Suprapubic skin (tissue), 4 donors: ENCODE data around the gene COX4I2. TPM values are rescaled to one million over a fixed set of nuclear protein-coding genes. Genes with fewer than 3 reads are reported as not detected.

Experiments
- DNase-seq, 2 donors: peaks; one replicate each; pipeline ENCODE4 v3.0.0-alpha.2; 2019; ENCODE audit warnings: low spot score in 2 of 2
- H3K27ac ChIP-seq: fragments of 200-600 bp; sonication (generic); one replicate; pipeline ENCODE4 v1.5.1; 2019
- H3K27me3 ChIP-seq: fragments of 200-600 bp; sonication (generic); one replicate; pipeline ENCODE4 v1.5.1; 2019
- H3K36me3 ChIP-seq: fragments of 200-600 bp; sonication (generic); one replicate; pipeline ENCODE4 v1.5.1; 2019
- H3K4me1 ChIP-seq: fragments of 200-600 bp; sonication (generic); one replicate; pipeline ENCODE4 v1.5.1; 2019
- H3K4me3 ChIP-seq: fragments of 200-600 bp; sonication (generic); one replicate; pipeline ENCODE4 v1.5.1; 2019; ENCODE audit warnings: mild to moderate bottlenecking
- H3K9me3 ChIP-seq: fragments of 200-600 bp; sonication (generic); one replicate; pipeline ENCODE4 v1.5.1; 2019
- CTCF ChIP-seq, 2 donors: fragments of 200-600 bp in 1 of 2; fragments of 450-650 bp in 1 of 2; sonication (generic) in 1 of 2; IDR thresholded peaks; one replicate each; pipeline ENCODE4 v1.5.1; 2016 to 2019; ENCODE audit warnings: antibody characterized with exemption in 2 of 2, mild to moderate bottlenecking in 1 of 2, moderate library complexity in 1 of 2
- EP300 ChIP-seq: sonication (generic); formaldehyde crosslinking; IDR thresholded peaks from one replicate; pipeline ENCODE4 v1.6.1; 2017; ENCODE audit warnings: antibody characterized with exemption
- POLR2A ChIP-seq, 2 donors: fragments of 450-650 bp; IDR thresholded peaks; one replicate each; pipeline ENCODE4 v1.6.1; 2017; ENCODE audit warnings: antibody characterized with exemption in 2 of 2, mild to moderate bottlenecking in 2 of 2, moderate library complexity in 2 of 2
- POLR2AphosphoS5 ChIP-seq, 3 donors: sonication (generic); formaldehyde crosslinking; IDR thresholded peaks; one replicate each; pipeline ENCODE4 v1.6.1; 2017; ENCODE audit warnings: antibody characterized with exemption in 3 of 3
- WGBS: methylation state at CpG from one replicate; pipeline ENCODE4 v1.1.5; 2018; 5-methylcytosine and 5-hydroxymethylcytosine counted together
- total RNA-seq, 4 donors: library from RNA; depleted of rRNA; stranded (reverse); fragments of >200 nt; gene quantifications; one replicate each; pipeline ENCODE4 v1.1.0, GENCODE V29; 2016

The COX4I2 gene
- total RNA-seq, 4 donors from 2014 or later, result 2.7 TPM; not detected in 3

GRCh38 chr20:31676609-31676989, 38.9 kb downstream of the COX4I2 start:
- DNase-seq, result no peak
- Histone ChIP-seq H3K4me3 (no peak overlapping the region), H3K27ac (peak overlapping the region; percentile 7), H3K36me3 (peaks cover 5% of the 10 kb centered on the region), H3K4me1 (peaks cover 79% of the 10 kb centered on the region), H3K27me3 (no peaks in the 10 kb centered on the region), H3K9me3 (no peaks in the 10 kb centered on the region)
- WGBS, result 83% methylated on average over 7 of the region's 7 CpGs
- TF ChIP-seq CTCF (IDR thresholded peaks at IDR 0.05) (no peak), POLR2A (IDR thresholded peaks at IDR 0.05) (no peak), EP300 (no peak), POLR2AphosphoS5 (IDR thresholded peaks at IDR 0.05) (no peak)

GRCh38 chr20:31677553-31678260, 40.0 kb downstream of the COX4I2 start:
- H3K27ac ChIP-seq, result no peak overlapping the region
- H3K36me3 ChIP-seq, result peaks cover 5% of the 10 kb centered on the region
- no peaks in the 10 kb centered on the region for H3K9me3 ChIP-seq
- H3K4me3 ChIP-seq, result no peak overlapping the region
- H3K27me3 ChIP-seq, result no peaks in the 10 kb centered on the region
- TF ChIP-seq POLR2A (IDR thresholded peaks at IDR 0.05) (no peak), CTCF (IDR thresholded peaks at IDR 0.05) (no peak), EP300 (no peak), POLR2AphosphoS5 (IDR thresholded peaks at IDR 0.05) (no peak)
- WGBS, result 98% methylated on average over 2 of the region's 2 CpGs
- no peak for DNase-seq
- peaks cover 72% of the 10 kb centered on the region for H3K4me1 ChIP-seq

GRCh38 chr20:31678389-31679356, 41.0 kb downstream of the COX4I2 start:
- no peak overlapping the region for H3K4me3 ChIP-seq
- H3K27me3 ChIP-seq, result no peaks in the 10 kb centered on the region
- 62% methylated on average over 9 of the region's 9 CpGs for WGBS
- H3K27ac ChIP-seq, result no peak overlapping the region
- H3K9me3 ChIP-seq, result no peaks in the 10 kb centered on the region
- H3K36me3 ChIP-seq, result peaks cover 5% of the 10 kb centered on the region
- DNase-seq, result no peak
- TF ChIP-seq POLR2AphosphoS5 (IDR thresholded peaks at IDR 0.05) (no peak), EP300 (no peak), CTCF (IDR thresholded peaks at IDR 0.05) (no peak), POLR2A (IDR thresholded peaks at IDR 0.05) (no peak)
- peaks cover 65% of the 10 kb centered on the region for H3K4me1 ChIP-seq

- no peak overlapping the region for H3K27ac ChIP-seq
- no peak for TF ChIP-seq POLR2AphosphoS5 (IDR thresholded peaks at IDR 0.05)
- TF ChIP-seq POLR2A (IDR thresholded peaks at IDR 0.05), result no peak
- TF ChIP-seq CTCF (IDR thresholded peaks at IDR 0.05), result no peak
- TF ChIP-seq EP300, result no peak
- no peak overlapping the region for H3K4me3 ChIP-seq
- H3K4me1 ChIP-seq, result peaks cover 67% of the 10 kb centered on the region
- 84% methylated on average over 9 of the region's 9 CpGs for WGBS
- H3K36me3 ChIP-seq, result peaks cover 9% of the 10 kb centered on the region
- no peaks in the 10 kb centered on the region for H3K27me3 ChIP-seq
- no peaks in the 10 kb centered on the region for H3K9me3 ChIP-seq
- DNase-seq, result no peak
Observed at GRCh38 chr20:31679357-31680285, 41.9 kb downstream of the COX4I2 start.
